Keratinocyte (primary cell): ENCODE measurements around the gene EFCAB6.

Experiments used
- CTCF ChIP-seq, 3 experiments: IDR thresholded peaks in 1 of 3; conservative IDR thresholded peaks in 1 of 3; optimal IDR thresholded peaks in 1 of 3; 2 replicates in 2 of 3; 3 replicates in 1 of 3; pipeline versions ENCODE3 to v1.5.1; 2011; ENCODE audit warnings: low read length in 3 of 3, mild to moderate bottlenecking in 3 of 3, moderate library complexity in 2 of 3, control low read depth in 1 of 3, inconsistent platforms in 1 of 3; ENCODE audit not compliant: insufficient read depth in 2 of 3; ENCODE audit errors: extremely low read depth in 1 of 3
- EZH2 ChIP-seq: IDR thresholded peaks from one replicate; pipeline ENCODE4 v1.6.1; 2012; ENCODE audit warnings: inconsistent platforms, mild to moderate bottlenecking, low read length, moderate library complexity

GRCh38 chr22:43505423-43505822, 306.7 kb downstream of the EFCAB6 start:
- TF ChIP-seq CTCF (optimal IDR thresholded peaks at IDR 0.05 in 1 of 3, IDR thresholded peaks at IDR 0.05 in 1 of 3, conservative IDR thresholded peaks at IDR 0.05 in 1 of 3; ENCODE audit: extremely low read depth in 1 of 3, insufficient read depth in 2 of 3, low read length in 3 of 3) (no peak), EZH2 (no peak)
